Thymus (tissue), 11 donors: ENCODE measurements around the gene RFX3. TPM values are rescaled to one million over a fixed set of nuclear protein-coding genes. Genes with fewer than 3 reads are reported as not detected.

Experiments used
- DNase-seq, 9 donors: peaks; one replicate each; pipeline ENCODE4 v3.0.0-alpha.2; 2013; ENCODE audit warnings: low spot score in 9 of 9, low read depth in 6 of 9, missing footprints in 1 of 9
- H3K27ac ChIP-seq, 2 donors: one replicate each; pipeline ENCODE4 v1.5.1; 2013; ENCODE audit warnings: control low read depth in 1 of 2, low read depth in 1 of 2, low read length in 1 of 2, mild to moderate bottlenecking in 1 of 2, moderate library complexity in 1 of 2
- H3K27me3 ChIP-seq, 2 donors: one replicate each; pipeline ENCODE4 v1.5.1; 2013; ENCODE audit warnings: low read length in 1 of 2; ENCODE audit not compliant: control insufficient read depth in 2 of 2, insufficient read depth in 1 of 2
- H3K36me3 ChIP-seq, 2 donors: one replicate each; pipeline ENCODE4 v1.5.1; 2013; ENCODE audit warnings: low read length in 1 of 2, mild to moderate bottlenecking in 1 of 2, moderate library complexity in 1 of 2; ENCODE audit not compliant: control insufficient read depth in 2 of 2, insufficient read depth in 2 of 2
- H3K4me1 ChIP-seq, 2 donors: one replicate each; pipeline ENCODE4 v1.5.1; 2013; ENCODE audit warnings: low read length in 2 of 2; ENCODE audit not compliant: control insufficient read depth in 2 of 2, insufficient read depth in 2 of 2
- H3K4me3 ChIP-seq, 2 donors: one replicate each; pipeline ENCODE4 v1.5.1; 2013; ENCODE audit warnings: low read length in 2 of 2, control low read depth in 1 of 2, mild to moderate bottlenecking in 1 of 2
- H3K9me3 ChIP-seq, 2 donors: one replicate each; pipeline ENCODE4 v1.5.1; 2013; ENCODE audit warnings: low read length in 1 of 2, mild to moderate bottlenecking in 1 of 2; ENCODE audit not compliant: control insufficient read depth in 2 of 2, insufficient read depth in 1 of 2
- WGBS: extraction: QIAGEN DNeasy Blood & Tissue Kit; methylation state at CpG from one replicate; pipeline ENCODE4 v1.1.7; 2013; 5-methylcytosine and 5-hydroxymethylcytosine counted together
- polyA plus RNA-seq: library from polyadenylated mRNA; stranded (reverse); fragments of 200-250 nt; gene quantifications from one replicate; pipeline ENCODE4 v1.2.3, GENCODE V29; 2013
- total RNA-seq: library from RNA; stranded (reverse); fragments of 120-200 nt; gene quantifications from one replicate; pipeline ENCODE4 v1.2.4, GENCODE V29; 2013
- donor health status: healthy.

Gene RFX3
- total and polyA plus RNA-seq, 2 donors = 5.1 to 7.8 TPM

GRCh38 chr9:3251309-3251708 is 274.5 kb downstream of the RFX3 start:
- DNase-seq = no peak
- peaks cover 3 to 8% of the 10 kb centered on the region in 2 donors for H3K36me3 ChIP-seq
- H3K4me1 ChIP-seq = no peaks in the 10 kb centered on the region
- H3K27me3 ChIP-seq = no peaks in the 10 kb centered on the region
- H3K9me3 ChIP-seq = no peaks in the 10 kb centered on the region
- no peak overlapping the region for H3K27ac ChIP-seq
- 96% methylated on average over 2 of the region's 2 CpGs for WGBS
- H3K4me3 ChIP-seq = no peak overlapping the region

GRCh38 chr9:3250741-3251140 is 275.1 kb downstream of the RFX3 start:
- Histone ChIP-seq H3K4me1 (no peaks in the 10 kb centered on the region), H3K27me3 (no peaks in the 10 kb centered on the region), H3K36me3 (peaks cover 3 to 7% of the 10 kb centered on the region in 2 donors), H3K4me3 (no peak overlapping the region), H3K9me3 (no peaks in the 10 kb centered on the region), H3K27ac (no peak overlapping the region)
- no peak for DNase-seq
- WGBS = 98% methylated on average over 4 of the region's 4 CpGs

DNA sequence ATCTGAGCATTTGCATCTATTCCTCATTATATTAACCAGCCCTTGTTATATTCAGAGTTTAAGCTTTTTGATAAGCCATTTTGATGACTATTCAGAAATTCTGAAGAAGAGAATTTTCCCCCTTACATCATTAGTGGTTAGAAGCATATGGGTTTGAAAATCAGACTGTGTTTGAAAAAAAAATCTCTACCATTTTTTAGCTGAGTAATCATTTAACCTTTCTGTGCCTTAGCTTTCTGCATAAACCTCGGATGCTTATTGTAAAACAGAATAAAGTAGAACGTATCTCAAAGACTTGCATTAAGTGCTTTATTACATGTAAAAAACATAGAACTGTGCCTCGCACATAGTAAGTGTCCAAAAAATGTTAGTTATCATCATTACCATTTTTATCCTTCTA is 278.6 kb downstream of the RFX3 start:
- no peak overlapping the region for H3K27ac ChIP-seq
- H3K36me3 ChIP-seq = peaks cover 0 to 10% of the 10 kb centered on the region in 2 donors
- no peaks in the 10 kb centered on the region for H3K4me1 ChIP-seq
- WGBS = over 99% methylated on average over 3 of the region's 3 CpGs
- no peak overlapping the region for H3K4me3 ChIP-seq
- H3K27me3 ChIP-seq = no peaks in the 10 kb centered on the region
- no peaks in the 10 kb centered on the region for H3K9me3 ChIP-seq
- no peak for DNase-seq

- no peaks in the 10 kb centered on the region for H3K27me3 ChIP-seq
- no peaks in the 10 kb centered on the region for H3K9me3 ChIP-seq
- DNase-seq = no peak
- peaks cover 0 to 10% of the 10 kb centered on the region in 2 donors for H3K36me3 ChIP-seq
- WGBS = over 99% methylated on average over 3 of the region's 3 CpGs
- no peak overlapping the region for H3K27ac ChIP-seq
- H3K4me3 ChIP-seq = no peak overlapping the region
- no peaks in the 10 kb centered on the region for H3K4me1 ChIP-seq
These were observed 279.6 kb downstream of the RFX3 start for GRCh38 chr9:3246241-3246640.

GRCh38 chr9:3244963-3245653 is 280.7 kb downstream of the RFX3 start:
- 97% methylated on average over 5 of the region's 5 CpGs for WGBS
- no peak for DNase-seq

DNA sequence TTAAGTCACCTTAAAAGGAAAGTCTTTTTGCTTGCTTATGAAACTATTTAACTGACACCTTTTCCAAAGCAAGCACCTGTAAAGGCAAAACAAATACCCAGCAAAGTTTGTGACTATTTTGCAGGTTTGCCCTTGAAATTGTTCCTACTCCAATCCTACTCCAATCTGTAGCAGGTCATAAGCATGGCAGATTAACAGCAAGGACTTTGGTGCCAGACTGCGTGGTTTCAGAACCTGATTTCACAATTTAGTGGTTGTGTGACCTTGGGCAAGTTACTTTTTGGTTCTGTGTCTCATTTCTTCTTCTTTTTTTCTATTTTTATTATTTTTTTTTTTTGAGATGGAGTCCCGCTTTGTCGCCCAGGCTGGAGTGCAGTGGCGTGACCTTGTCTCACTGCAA is 282.1 kb downstream of the RFX3 start:
- no peak overlapping the region for H3K4me3 ChIP-seq
- H3K9me3 ChIP-seq = no peaks in the 10 kb centered on the region
- H3K4me1 ChIP-seq = no peaks in the 10 kb centered on the region
- H3K27ac ChIP-seq = no peak overlapping the region
- 93% methylated on average over 4 of the region's 4 CpGs for WGBS
- peaks cover 0 to 14% of the 10 kb centered on the region in 2 donors for H3K36me3 ChIP-seq
- DNase-seq = no peak
- H3K27me3 ChIP-seq = no peaks in the 10 kb centered on the region

More at GRCh38 chr9:3244963-3245653, 280.7 kb downstream of the RFX3 start:
- Histone ChIP-seq H3K27me3 (no peaks in the 10 kb centered on the region), H3K4me1 (no peaks in the 10 kb centered on the region), H3K4me3 (no peak overlapping the region), H3K27ac (no peak overlapping the region), H3K9me3 (no peaks in the 10 kb centered on the region), H3K36me3 (peaks cover 0 to 10% of the 10 kb centered on the region in 2 donors)

GRCh38 chr9:3241290-3241689 is 284.5 kb downstream of the RFX3 start:
- no peak for DNase-seq
- H3K9me3 ChIP-seq = no peaks in the 10 kb centered on the region
- H3K27me3 ChIP-seq = no peaks in the 10 kb centered on the region
- no peak overlapping the region for H3K27ac ChIP-seq
- peaks cover 0 to 14% of the 10 kb centered on the region in 2 donors for H3K36me3 ChIP-seq
- H3K4me1 ChIP-seq = no peaks in the 10 kb centered on the region
- H3K4me3 ChIP-seq = no peak overlapping the region
- WGBS = 96% methylated on average over 3 of the region's 3 CpGs

GRCh38 chr9:3240656-3241268 is 285.0 kb downstream of the RFX3 start:
- Histone ChIP-seq H3K9me3 (no peaks in the 10 kb centered on the region), H3K36me3 (peaks cover 0 to 17% of the 10 kb centered on the region in 2 donors), H3K4me3 (no peak overlapping the region), H3K4me1 (no peaks in the 10 kb centered on the region), H3K27me3 (no peaks in the 10 kb centered on the region), H3K27ac (no peak overlapping the region)
- 57% methylated on average over 3 of the region's 3 CpGs for WGBS
- DNase-seq = peak; percentile 11 to 75 (median 46)

- no peak overlapping the region for H3K27ac ChIP-seq
- 98% methylated on average over 4 of the region's 4 CpGs for WGBS
- H3K4me1 ChIP-seq = no peaks in the 10 kb centered on the region
- peaks cover 0 to 7% of the 10 kb centered on the region in 2 donors for H3K36me3 ChIP-seq
- no peaks in the 10 kb centered on the region for H3K27me3 ChIP-seq
- H3K9me3 ChIP-seq = no peaks in the 10 kb centered on the region
- H3K4me3 ChIP-seq = no peak overlapping the region
- no peak for DNase-seq
These were observed 286.6 kb downstream of the RFX3 start for GRCh38 chr9:3239240-3239639.
